K562 (cell line): ENCODE results near the gene ARID5B. TPM values are rescaled to one million over a fixed set of nuclear protein-coding genes. Genes with fewer than 3 reads are reported as not detected.

Source experiments
- ATAC-seq: fragments of 200-7000 bp; cut with Tn5 transposase; 3 replicates; pipeline ENCODE4 v1.9.1; 2020; ENCODE audit warnings: moderate library complexity
- BruUV-seq: library from RNA; stranded (reverse); fragments of 400-500 nt; replicated peaks from 2 replicates; lab custom pipeline; 2021; lab: Mats Ljungman, UMichigan
- CTCF ChIA-PET: fragments of 300-600 bp; formaldehyde crosslinking; extraction: SDS; loops from one replicate; lab custom pipeline; 2021; ENCODE audit warnings: low intra/inter-chr PET ratio; lab: Yijun Ruan, JAX
- POLR2A ChIA-PET: fragments of 300-600, 350-650 bp; sonication (Branson Sonifier 250); formaldehyde crosslinking; extraction: SDS; loops from one replicate; lab custom pipeline; 2021; ENCODE audit warnings: antibody characterized with exemption, inconsistent platforms; lab: Yijun Ruan, JAX
- DNase-seq, 4 experiments: peaks; one replicate each; pipeline versions ENCODE4 v3.0.0 to v3.0.0-alpha.2; 2011 to 2018; ENCODE audit warnings: low spot score in 3 of 4, mixed read lengths in 3 of 4; ENCODE audit errors: extremely low read depth in 1 of 4
- FAIRE-seq: peaks from 2 replicates; lab custom pipeline; 2011; peaks lifted over from hg19 to GRCh38; lab: Jason Lieb, UNC
- H2AFZ ChIP-seq: 2 replicates; pipeline ENCODE4 v1.6.0; 2011; ENCODE audit warnings: low read depth, low read length, control low read depth, inconsistent platforms
- H3K27ac ChIP-seq: fragments of 200-600 bp; 3 replicates; pipeline ENCODE4 v1.8.0; 2011; ENCODE audit warnings: low read depth, mild to moderate bottlenecking, control low read depth, inconsistent platforms, low read length, moderate library complexity, mixed read lengths; ENCODE audit errors: extremely low read depth
- H3K27me3 ChIP-seq, 2 experiments: fragments of 300-600 bp in 1 of 2; 2 replicates in 1 of 2; 3 replicates in 1 of 2; pipeline versions ENCODE4 v1.6.0 to v1.8.0; 2011; ENCODE audit warnings: inconsistent platforms in 2 of 2, low read length in 2 of 2, mild to moderate bottlenecking in 1 of 2, mixed read lengths in 1 of 2, moderate library complexity in 1 of 2; ENCODE audit not compliant: control insufficient read depth in 2 of 2, insufficient read depth in 2 of 2
- H3K36me3 ChIP-seq: fragments of 300-600 bp; 3 replicates; pipeline ENCODE4 v1.8.0; 2011; ENCODE audit warnings: mild to moderate bottlenecking, low read length, inconsistent platforms; ENCODE audit not compliant: control insufficient read depth, insufficient read depth
- H3K4me1 ChIP-seq, 2 experiments: fragments of 200-600 bp in 1 of 2; replicated peaks in 1 of 2; 2 replicates in 1 of 2; 3 replicates in 1 of 2; pipeline versions ENCODE4 v1.5.1 to v1.8.0; 2011; ENCODE audit warnings: inconsistent platforms in 2 of 2, low read length in 2 of 2, mild to moderate bottlenecking in 1 of 2, mixed read lengths in 1 of 2, moderate library complexity in 1 of 2; ENCODE audit not compliant: control insufficient read depth in 2 of 2, insufficient read depth in 2 of 2
- H3K4me2 ChIP-seq: 2 replicates; pipeline ENCODE4 v1.6.1; 2011; ENCODE audit warnings: low read length, control low read depth, inconsistent platforms, mixed read lengths; ENCODE audit not compliant: insufficient read depth
- H3K4me3 ChIP-seq: fragments of 200-600 bp; sonication (generic), shearing (Covaris generic); 2 replicates; pipeline ENCODE4 v1.5.1; 2016; ENCODE audit warnings: control low read depth, inconsistent platforms
- H3K79me2 ChIP-seq: fragments of 200-600 bp; 3 replicates; pipeline ENCODE4 v1.8.0; 2011; ENCODE audit warnings: low read length, inconsistent platforms; ENCODE audit not compliant: control insufficient read depth, insufficient read depth
- H3K9ac ChIP-seq, 2 experiments: 2 replicates each; pipeline versions ENCODE4 v1.6.0 to v1.6.1; 2011; ENCODE audit warnings: low read depth in 2 of 2, low read length in 2 of 2, control low read depth in 1 of 2, inconsistent platforms in 1 of 2, mild to moderate bottlenecking in 1 of 2, mixed read lengths in 1 of 2; ENCODE audit not compliant: insufficient read depth in 1 of 2
- H3K9me1 ChIP-seq: one replicate; pipeline ENCODE4 v1.6.0; 2011; ENCODE audit warnings: inconsistent platforms, mild to moderate bottlenecking, low read length, moderate library complexity; ENCODE audit not compliant: control insufficient read depth, insufficient read depth
- H3K9me3 ChIP-seq: replicated peaks from 2 replicates; pipeline ENCODE4 v1.5.1; 2011; ENCODE audit warnings: low read depth, low read length, inconsistent platforms; ENCODE audit not compliant: control insufficient read depth, insufficient read depth
- H4K20me1 ChIP-seq: replicated peaks from 2 replicates; pipeline ENCODE4 v1.6.1; 2011; ENCODE audit warnings: low read length, inconsistent platforms, mixed read lengths; ENCODE audit not compliant: control insufficient read depth, insufficient read depth
- ATF7 ChIP-seq: fragments of 450-650 bp; IDR thresholded peaks from 2 replicates; pipeline ENCODE4 v1.7.1; 2014; ENCODE audit warnings: mild to moderate bottlenecking, moderate library complexity
- CBX3 ChIP-seq, 2 experiments: IDR thresholded peaks; 1 replicate in 1 of 2; 2 replicates in 1 of 2; pipeline ENCODE4 v1.6.1; 2012; ENCODE audit warnings: inconsistent platforms in 2 of 2, low read length in 2 of 2, borderline replicate concordance in 1 of 2, control low read depth in 1 of 2
- COPS2 ChIP-seq: fragments of 450-650 bp; conservative IDR thresholded peaks from 2 replicates; pipeline ENCODE4 v1.6.1; 2016; ENCODE audit warnings: mild to moderate bottlenecking, moderate library complexity
- CREM ChIP-seq: IDR thresholded peaks from 2 replicates; pipeline ENCODE4 v1.6.1; 2014; ENCODE audit warnings: antibody characterized with exemption, low read depth
- DPF2 ChIP-seq: fragments of 450-650 bp; IDR thresholded peaks from 2 replicates; pipeline ENCODE4 v1.6.1; 2016
- FOXP1 ChIP-seq: sonication (generic); formaldehyde crosslinking; IDR thresholded peaks from 2 replicates; pipeline ENCODE4 v1.8.0; 2022; ENCODE audit warnings: mild to moderate bottlenecking, missing genetic modification reagents
- HNRNPH1 ChIP-seq: fragments of 200-400 bp; formaldehyde crosslinking; optimal IDR thresholded peaks from 2 replicates; pipeline ENCODE3; 2017; ENCODE audit warnings: low read depth, mild to moderate bottlenecking, low read length, moderate library complexity
- MYNN ChIP-seq, 2 experiments: sonication (generic); formaldehyde crosslinking in 1 of 2; IDR thresholded peaks; 2 replicates each; pipeline versions ENCODE4 v1.5.0 to v1.6.1; 2016 to 2020; ENCODE audit warnings: antibody characterized with exemption in 1 of 2, missing genetic modification reagents in 1 of 2
- NCOA4 ChIP-seq: fragments of 450-650 bp; IDR thresholded peaks from 2 replicates; pipeline ENCODE4 v1.6.1; 2018; ENCODE audit warnings: mild to moderate bottlenecking; ENCODE audit not compliant: partially characterized antibody
- NR4A1 ChIP-seq, 2 experiments: fragments of 250-450 bp in 1 of 2; fragments of 450-650 bp in 1 of 2; sonication (Bioruptor Pico) in 1 of 2; IDR thresholded peaks; 2 replicates each; pipeline versions ENCODE4 v1.4.0 to v1.6.1; 2016 to 2020; ENCODE audit warnings: mild to moderate bottlenecking in 2 of 2, missing compliant biosample characterization in 1 of 2, missing genetic modification characterization in 1 of 2, moderate library complexity in 1 of 2
- PML ChIP-seq: IDR thresholded peaks from 2 replicates; pipeline ENCODE4 v1.6.1; 2012; ENCODE audit warnings: low read length, inconsistent platforms
- SREBF1 ChIP-seq: fragments of 150-350 bp; IDR thresholded peaks from 2 replicates; pipeline ENCODE4 v1.6.1; 2014; ENCODE audit warnings: antibody characterized with exemption, low read depth, low read length, borderline replicate concordance
- SRF ChIP-seq, 2 experiments: fragments of 250-450, 450-650 bp in 1 of 2; sonication (Bioruptor Pico) in 1 of 2; sonication (generic) in 1 of 2; formaldehyde crosslinking; IDR thresholded peaks; 2 replicates each; pipeline versions ENCODE4 v1.5.0 to v1.5.1; 2020 to 2022; ENCODE audit warnings: mild to moderate bottlenecking in 1 of 2, missing genetic modification reagents in 1 of 2
- ZNF253 ChIP-seq: fragments of 250-450 bp; sonication (Bioruptor Pico); conservative IDR thresholded peaks from 2 replicates; pipeline ENCODE4 v1.6.1; 2021; ENCODE audit warnings: mild to moderate bottlenecking
- WGBS: fragments of 100-300 bp; shearing (Covaris generic); methylation state at CpG from one replicate; pipeline ENCODE4 v1.1.6; 2016; ENCODE audit warnings: low coverage, mixed read lengths; ENCODE audit not compliant: insufficient coverage; ENCODE audit errors: missing lambda C conversion rate; 5-methylcytosine and 5-hydroxymethylcytosine counted together
- in situ Hi-C: fragments of 300-500 bp; cut with MboI; formaldehyde crosslinking; loops from 4 replicates; pipeline ENCODE4 v1.15.0; 2018; ENCODE audit warnings: inconsistent platforms, mixed read lengths
- intact Hi-C: fragments of 100-400 bp; cut with micrococcal nuclease; formaldehyde crosslinking; loops from 2 replicates; pipeline ENCODE4 v1.14.2; 2022
- polyA plus RNA-seq, 8 experiments: library from polyadenylated mRNA; depleted of rRNA in 4 of 8; stranded (reverse) in 5 of 8; unstranded in 3 of 8; fragments of >200 nt; fragmentation: Nextera tagmentation in 2 of 8; fragmentation: Illumina TruSeq in 1 of 8; extraction: Ambion mirVana in 2 of 8; extraction: Trizol in 1 of 8; gene quantifications; 2 replicates each; pipeline versions ENCODE4 v1.2.1 to v1.2.3, GENCODE V29; 2011 to 2014; ENCODE audit warnings: inconsistent platforms in 1 of 8, missing spikeins in 1 of 8
- total RNA-seq, 7 experiments: library from RNA; depleted of rRNA in 6 of 7; stranded (reverse); fragments of >200 nt in 6 of 7; fragmentation: Illumina TruSeq in 2 of 7; extraction: Trizol in 2 of 7; gene quantifications; 2 replicates each; pipeline versions ENCODE4 v1.2.1 to v1.2.3, GENCODE V29; 2011 to 2021; ENCODE audit warnings: low replicate concordance in 1 of 7
- TF ChIP-seq, protein P1 (sequence below): sonication (generic); formaldehyde crosslinking; IDR thresholded peaks from 2 replicates; pipeline ENCODE4 v1.8.1; 2022; ENCODE audit warnings: missing genetic modification reagents
- TF ChIP-seq, protein P2 (sequence below): fragments of 250-450 bp; sonication (Bioruptor Pico); IDR thresholded peaks from 2 replicates; pipeline ENCODE4 v1.5.0; 2021; ENCODE audit warnings: mild to moderate bottlenecking, moderate library complexity
- TF ChIP-seq, protein P3 (sequence below): fragments of 250-450 bp; sonication (Bioruptor Pico); IDR thresholded peaks from 2 replicates; pipeline ENCODE4 v1.4.0; 2020

The ARID5B gene
- total and polyA plus RNA-seq, 9 of the 15 experiments (the other 6 are each of a cell fraction or from before 2014, with no cell fraction given) = 0.48 to 1.6 (median 0.80) TPM

DNA sequence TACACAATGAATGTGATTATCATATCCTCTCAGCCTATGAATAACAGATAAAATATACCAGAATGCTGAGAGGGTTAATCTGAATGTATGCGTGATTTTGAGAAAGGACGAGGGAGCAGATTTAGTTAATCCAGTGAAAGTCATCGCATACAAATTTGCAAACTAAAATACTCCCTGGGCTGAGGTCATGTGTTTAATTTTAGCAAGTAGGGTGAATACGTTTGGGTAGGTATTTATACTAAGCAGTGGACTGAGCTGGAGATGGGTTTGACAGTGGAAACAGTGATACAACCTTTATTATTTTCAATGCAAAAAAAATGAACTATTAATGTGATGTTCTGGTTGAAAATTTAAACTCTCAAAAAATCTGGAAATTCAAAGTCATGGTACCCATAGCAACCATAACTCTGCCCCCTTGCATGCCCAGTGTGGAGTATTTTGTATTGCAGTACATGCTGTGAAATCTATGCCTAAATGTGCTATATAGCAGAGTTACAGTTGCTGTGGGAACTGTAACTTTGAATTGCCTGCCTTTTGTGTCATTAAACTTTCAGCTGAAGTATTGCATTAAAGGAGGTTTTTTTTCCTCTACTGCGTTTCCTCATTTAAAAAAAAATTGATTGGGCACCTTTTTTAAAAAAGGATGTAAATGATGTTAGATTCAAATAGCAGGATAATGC is 9.5 kb upstream of the ARID5B start:
- Histone ChIP-seq H3K36me3 (no peaks in the 10 kb centered on the region), H3K4me3 (no peak overlapping the region), H3K4me2 (no peak overlapping the region), H3K9ac (no peak overlapping the region), H3K9me3 (no peaks in the 10 kb centered on the region), H3K4me1 (peaks cover under 1 to 1% of the 10 kb centered on the region in 2 experiments; a peak in 4 of 5 replicates), H4K20me1 (no peaks in the 10 kb centered on the region), H3K79me2 (no peaks in the 10 kb centered on the region), H3K27ac (no peak overlapping the region), H3K27me3 (no peaks in the 10 kb centered on the region), H3K9me1 (no peaks in the 10 kb centered on the region), H2AFZ (no peak overlapping the region)
- ChIA-PET POLR2A (no interaction called here), CTCF (no interaction called here)
- 31% methylated on average over 5 of the region's 5 CpGs for WGBS
- no peak for ATAC-seq
- intact Hi-C loops = no loop called here
- no peak for DNase-seq
- no peak for FAIRE-seq
- BruUV-seq = no TSS peak
- in situ Hi-C loops = no loop called here
- TF ChIP-seq PML (no peak), CREM (no peak), SREBF1 (no peak), DPF2 (no peak), NCOA4 (no peak), HNRNPH1 (no peak), MYNN (IDR thresholded peaks at IDR 0.05) (no peak), MYNN (CRISPR knock-in tag; IDR thresholded peaks at IDR 0.05) (no peak), CBX3 (IDR thresholded peaks at IDR 0.05; ENCODE audit: borderline replicate concordance in 1 of 2, low read length in 2 of 2) (no peak), SRF (CRISPR knock-in tag; IDR thresholded peaks at IDR 0.05) (no peak), ZNF253 (CRISPR knock-in tag) (no peak), ATF7 (no peak), NR4A1 (CRISPR knock-in tag; IDR thresholded peaks at IDR 0.05) (no peak), NR4A1 (tag; IDR thresholded peaks at IDR 0.05) (no peak), FOXP1 (no peak), COPS2 (no peak)
- TF ChIP-seq, protein P1, sequence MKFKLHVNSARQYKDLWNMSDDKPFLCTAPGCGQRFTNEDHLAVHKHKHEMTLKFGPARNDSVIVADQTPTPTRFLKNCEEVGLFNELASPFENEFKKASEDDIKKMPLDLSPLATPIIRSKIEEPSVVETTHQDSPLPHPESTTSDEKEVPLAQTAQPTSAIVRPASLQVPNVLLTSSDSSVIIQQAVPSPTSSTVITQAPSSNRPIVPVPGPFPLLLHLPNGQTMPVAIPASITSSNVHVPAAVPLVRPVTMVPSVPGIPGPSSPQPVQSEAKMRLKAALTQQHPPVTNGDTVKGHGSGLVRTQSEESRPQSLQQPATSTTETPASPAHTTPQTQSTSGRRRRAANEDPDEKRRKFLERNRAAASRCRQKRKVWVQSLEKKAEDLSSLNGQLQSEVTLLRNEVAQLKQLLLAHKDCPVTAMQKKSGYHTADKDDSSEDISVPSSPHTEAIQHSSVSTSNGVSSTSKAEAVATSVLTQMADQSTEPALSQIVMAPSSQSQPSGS = no peak
- TF ChIP-seq, protein P2, sequence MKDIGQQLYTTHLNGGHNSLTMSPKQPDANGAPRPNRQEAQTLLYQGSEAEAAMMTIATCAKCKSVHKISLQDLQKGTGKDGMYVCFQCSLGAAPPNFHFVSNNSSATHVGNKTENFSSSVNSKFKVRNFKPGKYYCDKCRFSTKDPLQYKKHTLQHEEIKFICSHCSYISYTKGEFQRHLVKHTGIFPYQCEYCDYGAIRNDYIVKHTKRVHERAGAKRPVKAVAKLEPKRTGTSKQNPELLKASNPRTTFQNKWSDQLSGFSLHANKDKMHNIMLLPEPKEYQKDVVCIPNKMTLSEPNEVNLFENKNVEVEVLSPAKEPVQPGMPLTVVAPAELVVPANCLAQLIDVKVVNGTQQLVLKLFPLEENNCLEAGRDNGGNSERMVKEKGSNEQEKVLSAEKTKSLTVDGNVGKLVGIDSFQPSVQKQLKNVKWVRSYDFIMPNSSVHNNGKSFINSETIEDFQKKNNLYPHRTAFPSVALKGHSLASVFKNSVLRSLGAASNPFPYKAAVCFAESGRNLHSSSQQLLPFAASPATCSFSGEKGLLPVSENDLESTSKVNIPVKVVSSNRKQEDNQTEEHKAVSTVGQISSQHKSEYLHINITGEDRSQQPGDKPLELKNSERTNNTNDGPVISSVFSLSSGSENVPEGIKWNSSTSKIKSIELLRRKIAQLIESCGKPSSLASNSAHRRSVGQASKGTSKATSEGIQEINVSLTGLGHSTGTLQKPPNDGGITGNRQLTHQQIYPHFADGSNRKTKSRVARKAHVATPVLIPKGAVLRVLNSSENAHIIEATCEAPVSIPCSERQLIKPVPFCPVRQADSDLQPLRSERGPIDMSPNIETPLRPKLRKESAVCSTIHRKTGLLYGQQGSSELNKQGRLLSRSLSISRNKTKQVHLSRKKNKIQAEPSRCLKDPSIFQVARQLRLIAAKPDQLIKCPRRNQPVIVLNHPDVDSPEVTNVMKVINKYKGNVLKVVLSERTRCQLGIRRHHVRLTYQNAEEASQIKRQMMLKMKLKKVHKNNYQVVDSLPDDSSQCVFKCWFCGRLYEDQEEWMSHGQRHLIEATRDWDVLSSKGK (CRISPR knock-in tag) = no peak
- TF ChIP-seq, protein P3, sequence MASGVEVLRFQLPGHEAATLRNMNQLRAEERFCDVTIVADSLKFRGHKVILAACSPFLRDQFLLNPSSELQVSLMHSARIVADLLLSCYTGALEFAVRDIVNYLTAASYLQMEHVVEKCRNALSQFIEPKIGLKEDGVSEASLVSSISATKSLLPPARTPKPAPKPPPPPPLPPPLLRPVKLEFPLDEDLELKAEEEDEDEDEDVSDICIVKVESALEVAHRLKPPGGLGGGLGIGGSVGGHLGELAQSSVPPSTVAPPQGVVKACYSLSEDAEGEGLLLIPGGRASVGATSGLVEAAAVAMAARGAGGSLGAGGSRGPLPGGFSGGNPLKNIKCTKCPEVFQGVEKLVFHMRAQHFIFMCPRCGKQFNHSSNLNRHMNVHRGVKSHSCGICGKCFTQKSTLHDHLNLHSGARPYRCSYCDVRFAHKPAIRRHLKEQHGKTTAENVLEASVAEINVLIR (CRISPR knock-in tag) = no peak
